IMR-90 (cell line): Measurements from ENCODE around the gene SNCA. TPM values are rescaled to one million over a fixed set of nuclear protein-coding genes. Genes with fewer than 3 reads are reported as not detected.
A peak's percentile ranks its signal among the peaks of the same experiment; 100 is the strongest.

Experiments used
- ATAC-seq: fragments of 200-7000 bp; cut with Tn5 transposase; 2 replicates; pipeline ENCODE4 v1.9.1; 2020; ENCODE audit warnings: low read depth, mild to moderate bottlenecking, moderate library complexity
- BruUV-seq: library from RNA; stranded (reverse); fragments of 400-500 nt; replicated peaks from 2 replicates; lab custom pipeline; 2021; lab: Mats Ljungman, UMichigan
- CTCF ChIA-PET: fragments of 300-600 bp; formaldehyde crosslinking; extraction: SDS; loops from one replicate; lab custom pipeline; 2021; ENCODE audit warnings: antibody characterized with exemption; lab: Yijun Ruan, JAX
- POLR2A ChIA-PET: fragments of 300-600 bp; sonication (Branson Sonifier 250); formaldehyde crosslinking; loops from one replicate; lab custom pipeline; 2022; ENCODE audit warnings: antibody characterized with exemption; ENCODE audit not compliant: unreplicated experiment; lab: Charles Lee
- DNase-seq: peaks from one replicate; pipeline ENCODE4 v3.0.0; 2013
- H2AFZ ChIP-seq: replicated peaks from 2 replicates; pipeline ENCODE3; 2013; ENCODE audit warnings: low read length, mild to moderate bottlenecking; ENCODE audit not compliant: poor library complexity
- H2AK5ac ChIP-seq: 2 replicates; pipeline ENCODE4 v1.6.1; 2013; ENCODE audit warnings: low read depth, low read length, inconsistent platforms
- H2AK9ac ChIP-seq: replicated peaks from 2 replicates; pipeline ENCODE3; 2013; ENCODE audit warnings: mild to moderate bottlenecking, low read depth, low read length, moderate library complexity; ENCODE audit not compliant: poor library complexity
- H2BK120ac ChIP-seq: 2 replicates; pipeline ENCODE4 v1.6.1; 2013; ENCODE audit warnings: low read depth, low read length, inconsistent platforms
- H2BK15ac ChIP-seq: 3 replicates; pipeline ENCODE4 v1.6.1; 2013; ENCODE audit warnings: low read depth, low read length, inconsistent platforms
- H2BK20ac ChIP-seq: 2 replicates; pipeline ENCODE4 v1.6.1; 2013; ENCODE audit warnings: low read depth, mild to moderate bottlenecking, inconsistent platforms, low read length, moderate library complexity
- H2BK5ac ChIP-seq: 2 replicates; pipeline ENCODE4 v1.6.1; 2013; ENCODE audit warnings: mild to moderate bottlenecking, low read depth, low read length, inconsistent platforms; ENCODE audit not compliant: poor library complexity, severe bottlenecking
- H3K14ac ChIP-seq: replicated peaks from 2 replicates; pipeline ENCODE4 v1.6.1; 2013; ENCODE audit warnings: low read depth, low read length, inconsistent platforms
- H3K18ac ChIP-seq: 2 replicates; pipeline ENCODE4 v1.6.1; 2013; ENCODE audit warnings: low read depth, low read length, control low read depth
- H3K23ac ChIP-seq: 2 replicates; pipeline ENCODE4 v1.6.1; 2013; ENCODE audit warnings: low read depth, low read length, inconsistent platforms
- H3K27ac ChIP-seq: 2 replicates; pipeline ENCODE4 v1.5.1; 2013; ENCODE audit warnings: mild to moderate bottlenecking, control low read depth, low read length; ENCODE audit not compliant: insufficient read depth
- H3K27me3 ChIP-seq: 2 replicates; pipeline ENCODE4 v1.6.1; 2013; ENCODE audit warnings: low read length; ENCODE audit not compliant: control insufficient read depth, insufficient read depth
- H3K36me3 ChIP-seq: 2 replicates; pipeline ENCODE4 v1.6.1; 2013; ENCODE audit warnings: low read length, mixed read lengths; ENCODE audit not compliant: control insufficient read depth, insufficient read depth
- H3K4ac ChIP-seq: 2 replicates; pipeline ENCODE4 v1.6.1; 2013; ENCODE audit warnings: low read depth, low read length, inconsistent platforms
- H3K4me1 ChIP-seq: 2 replicates; pipeline ENCODE4 v1.6.1; 2013; ENCODE audit warnings: low read length, mixed read lengths; ENCODE audit not compliant: control insufficient read depth, insufficient read depth
- H3K4me2 ChIP-seq: 2 replicates; pipeline ENCODE4 v1.6.1; 2013; ENCODE audit warnings: low read depth, mild to moderate bottlenecking, control low read depth, low read length, moderate library complexity
- H3K4me3 ChIP-seq: 2 replicates; pipeline ENCODE4 v1.5.1; 2013; ENCODE audit warnings: low read depth, mild to moderate bottlenecking, control low read depth, low read length, moderate library complexity; ENCODE audit not compliant: insufficient read depth
- H3K56ac ChIP-seq: 2 replicates; pipeline ENCODE4 v1.6.1; 2013; ENCODE audit warnings: low read length, inconsistent platforms; ENCODE audit not compliant: insufficient read depth; ENCODE audit errors: extremely low read depth
- H3K79me1 ChIP-seq, 2 experiments: 2 replicates each; pipeline ENCODE4 v1.6.1; 2013; ENCODE audit warnings: low read length in 2 of 2, inconsistent platforms in 1 of 2, low read depth in 1 of 2
- H3K9ac ChIP-seq: 2 replicates; pipeline ENCODE4 v1.6.1; 2013; ENCODE audit warnings: low read depth, low read length, control low read depth
- H3K9me1 ChIP-seq: 2 replicates; pipeline ENCODE4 v1.6.1; 2013; ENCODE audit warnings: low read length, inconsistent platforms; ENCODE audit not compliant: insufficient read depth
- H3K9me3 ChIP-seq: 2 replicates; pipeline ENCODE4 v1.6.1; 2013; ENCODE audit warnings: low read length; ENCODE audit not compliant: control insufficient read depth, insufficient read depth
- H4K20me1 ChIP-seq: 2 replicates; pipeline ENCODE4 v1.6.1; 2013; ENCODE audit warnings: low read length, inconsistent platforms; ENCODE audit not compliant: insufficient read depth
- H4K5ac ChIP-seq: 2 replicates; pipeline ENCODE4 v1.6.1; 2013; ENCODE audit warnings: mild to moderate bottlenecking, low read depth, low read length, control low read depth
- H4K8ac ChIP-seq, 2 experiments: 2 replicates each; pipeline ENCODE4 v1.6.1; 2013; ENCODE audit warnings: low read depth in 2 of 2, low read length in 2 of 2, control low read depth in 1 of 2, inconsistent platforms in 1 of 2
- H4K91ac ChIP-seq: 2 replicates; pipeline ENCODE4 v1.6.1; 2013; ENCODE audit warnings: low read depth, low read length, inconsistent platforms; ENCODE audit not compliant: insufficient read depth
- BHLHE40 ChIP-seq: fragments of 150-350 bp; IDR thresholded peaks from 2 replicates; pipeline ENCODE4 v1.6.1; 2016; ENCODE audit warnings: mild to moderate bottlenecking, low read depth, low read length
- CEBPB ChIP-seq: IDR thresholded peaks from 2 replicates; pipeline ENCODE4 v1.6.1; 2012; ENCODE audit warnings: low read depth, low read length, improper control_type of control experiment
- CHD1 ChIP-seq: IDR thresholded peaks from 2 replicates; pipeline ENCODE4 v1.6.1; 2012; ENCODE audit warnings: low read depth, low read length, improper control_type of control experiment
- FOS ChIP-seq: fragments of 150-350 bp; IDR thresholded peaks from 2 replicates; pipeline ENCODE4 v1.6.1; 2016; ENCODE audit warnings: low read depth, low read length
- MAFK ChIP-seq: IDR thresholded peaks from 2 replicates; pipeline ENCODE4 v1.6.1; 2012; ENCODE audit warnings: low read depth, low read length, improper control_type of control experiment
- MAZ ChIP-seq: IDR thresholded peaks from 2 replicates; pipeline ENCODE4 v1.6.1; 2012; ENCODE audit warnings: low read depth, mild to moderate bottlenecking, low read length, improper control_type of control experiment, moderate library complexity, borderline replicate concordance
- MXI1 ChIP-seq: IDR thresholded peaks from 2 replicates; pipeline ENCODE4 v1.6.1; 2012; ENCODE audit warnings: low read depth, mild to moderate bottlenecking, low read length, moderate library complexity, borderline replicate concordance
- NFE2L2 ChIP-seq: fragments of 150-350 bp; IDR thresholded peaks from 2 replicates; pipeline ENCODE4 v1.6.1; 2016; ENCODE audit warnings: low read depth, mild to moderate bottlenecking, low read length
- POLR2A ChIP-seq: IDR thresholded peaks from 2 replicates; pipeline ENCODE4 v1.6.1; 2012; ENCODE audit warnings: mild to moderate bottlenecking, low read depth, low read length
- RAD21 ChIP-seq: IDR thresholded peaks from 2 replicates; pipeline ENCODE4 v1.6.1; 2012; ENCODE audit warnings: low read length, improper control_type of control experiment
- RCOR1 ChIP-seq: IDR thresholded peaks from 2 replicates; pipeline ENCODE4 v1.6.1; 2012; ENCODE audit warnings: mild to moderate bottlenecking, low read length, improper control_type of control experiment; ENCODE audit not compliant: insufficient replicate concordance
- RFX5 ChIP-seq: IDR thresholded peaks from 2 replicates; pipeline ENCODE4 v1.8.0; 2012; ENCODE audit warnings: low read depth, mild to moderate bottlenecking, low read length, moderate library complexity
- SMC3 ChIP-seq: fragments of 150-350 bp; IDR thresholded peaks from 2 replicates; pipeline ENCODE4 v1.6.1; 2016; ENCODE audit warnings: low read depth, mild to moderate bottlenecking, antibody characterized with exemption, low read length, moderate library complexity
- WGBS, 2 experiments: methylation state at CpG; one replicate each; pipeline versions ENCODE4 v1.1.5 to v1.1.7; 2013; ENCODE audit warnings: missing lambda C conversion rate in 2 of 2; ENCODE audit not compliant: insufficient read length in 1 of 2; ENCODE audit errors: extremely low coverage in 2 of 2; 5-methylcytosine and 5-hydroxymethylcytosine counted together
- dilution Hi-C: fragments of 300-500 bp; cut with HindIII; formaldehyde crosslinking; loops from one replicate; pipeline ENCODE4 v1.14.3; 2018; ENCODE audit warnings: low sequenced_read_pairs; ENCODE audit not compliant: unreplicated experiment
- in situ Hi-C: fragments of 300-500 bp; cut with MboI; formaldehyde crosslinking; loops from 3 replicates; pipeline ENCODE4 v1.14.3; 2019; ENCODE audit warnings: low sequenced_read_pairs, inconsistent platforms, mixed read lengths
- intact Hi-C: fragments of 100-400 bp; cut with micrococcal nuclease; formaldehyde crosslinking; loops from 2 replicates; pipeline ENCODE4 v1.10.0; 2022
- polyA plus RNA-seq, 3 experiments: library from polyadenylated mRNA; depleted of rRNA; stranded (reverse); fragments of >200 nt; gene quantifications; 2 replicates each; pipeline ENCODE4 v1.2.3, GENCODE V29; 2012; ENCODE audit warnings: low replicate concordance in 1 of 3
- total RNA-seq: library from RNA; depleted of rRNA; stranded (reverse); fragments of >200 nt; gene quantifications from 2 replicates; pipeline ENCODE4 v1.2.3, GENCODE V29; 2012
- TF ChIP-seq, protein P1 (sequence below): fragments of 150-350 bp; IDR thresholded peaks from 2 replicates; pipeline ENCODE4 v1.6.1; 2017; ENCODE audit warnings: mild to moderate bottlenecking, antibody characterized with exemption, low read length, low read depth
- TF ChIP-seq, protein P2 (sequence below): conservative IDR thresholded peaks from 2 replicates; pipeline ENCODE4 v1.5.1; 2012; ENCODE audit warnings: mild to moderate bottlenecking, low read depth, low read length, improper control_type of control experiment
- TF ChIP-seq, protein P3 (sequence below): fragments of 150-350 bp; IDR thresholded peaks from 2 replicates; pipeline ENCODE4 v1.6.1; 2016; ENCODE audit warnings: low read depth, mild to moderate bottlenecking, low read length, moderate library complexity, borderline replicate concordance

Gene SNCA
- total and polyA plus RNA-seq, 2 of the 4 experiments (the other 2 are of a cell fraction) = 0.36 to 0.46 TPM

DNA sequence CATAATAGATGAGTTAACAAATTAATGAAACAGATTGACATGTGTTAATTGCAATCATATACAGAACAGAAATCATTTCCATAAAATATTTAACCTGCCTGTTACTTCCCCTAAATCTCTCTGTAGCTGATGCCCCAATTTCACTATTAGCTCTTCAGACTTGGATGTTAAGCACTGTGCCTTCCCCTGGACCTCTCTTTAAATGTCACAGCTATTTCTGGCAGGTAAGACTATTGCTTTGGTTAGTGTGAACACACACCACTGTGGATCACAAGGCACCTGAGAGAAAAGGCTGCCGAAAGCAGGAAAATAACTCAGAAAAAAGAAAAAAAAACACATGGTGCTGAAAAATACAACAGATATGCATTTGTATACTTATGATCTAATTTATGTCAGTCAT is 91.3 kb downstream of the SNCA start:
- H2BK20ac ChIP-seq = no peak overlapping the region
- no peak overlapping the region for H2AK5ac ChIP-seq
- H3K4me1 ChIP-seq = no peaks in the 10 kb centered on the region
- no TSS peak for BruUV-seq
- no peak overlapping the region for H3K9ac ChIP-seq
- no peaks in the 10 kb centered on the region for H4K20me1 ChIP-seq
- no CpG with 5 or more reads among the region's 1 CpG for WGBS, 2 experiments
- CTCF ChIA-PET = no interaction called here
- no peak overlapping the region for H3K4ac ChIP-seq
- dilution Hi-C loops = no loop called here
- DNase-seq (no peak), ATAC-seq (no peak)
- no peak overlapping the region for H2BK120ac ChIP-seq
- H3K27ac ChIP-seq = no peak overlapping the region
- H2BK15ac ChIP-seq = no peak overlapping the region
- 0 out of 2 replicates have a peak overlapping the region, but pooled peaks have one; percentile 11 for H3K56ac ChIP-seq
- H3K9me1 ChIP-seq = no peaks in the 10 kb centered on the region
- no peaks in the 10 kb centered on the region for H3K79me1 ChIP-seq
- POLR2A ChIA-PET = no interaction called here
- H2AFZ ChIP-seq = no peak overlapping the region
- no peaks in the 10 kb centered on the region for H3K36me3 ChIP-seq
- H4K91ac ChIP-seq = no peak overlapping the region
- no peak overlapping the region for H3K4me2 ChIP-seq
- H3K14ac ChIP-seq = no peak overlapping the region
- intact Hi-C loops = no loop called here
- H2AK9ac ChIP-seq = no peak overlapping the region
- in situ Hi-C loops = no loop called here
- no peaks in the 10 kb centered on the region for H3K9me3 ChIP-seq
- no peak overlapping the region for H4K8ac ChIP-seq
- no peak overlapping the region for H4K5ac ChIP-seq
- TF ChIP-seq FOS (no peak), RCOR1 (no peak), CEBPB (no peak), CHD1 (no peak), SMC3 (no peak), MXI1 (no peak), MAZ (no peak), MAFK (no peak), POLR2A (no peak), NFE2L2 (no peak), BHLHE40 (no peak), RFX5 (no peak), RAD21 (no peak)
- TF ChIP-seq, protein P1, sequence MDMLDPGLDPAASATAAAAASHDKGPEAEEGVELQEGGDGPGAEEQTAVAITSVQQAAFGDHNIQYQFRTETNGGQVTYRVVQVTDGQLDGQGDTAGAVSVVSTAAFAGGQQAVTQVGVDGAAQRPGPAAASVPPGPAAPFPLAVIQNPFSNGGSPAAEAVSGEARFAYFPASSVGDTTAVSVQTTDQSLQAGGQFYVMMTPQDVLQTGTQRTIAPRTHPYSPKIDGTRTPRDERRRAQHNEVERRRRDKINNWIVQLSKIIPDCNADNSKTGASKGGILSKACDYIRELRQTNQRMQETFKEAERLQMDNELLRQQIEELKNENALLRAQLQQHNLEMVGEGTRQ = no peak
- TF ChIP-seq, protein P2, sequence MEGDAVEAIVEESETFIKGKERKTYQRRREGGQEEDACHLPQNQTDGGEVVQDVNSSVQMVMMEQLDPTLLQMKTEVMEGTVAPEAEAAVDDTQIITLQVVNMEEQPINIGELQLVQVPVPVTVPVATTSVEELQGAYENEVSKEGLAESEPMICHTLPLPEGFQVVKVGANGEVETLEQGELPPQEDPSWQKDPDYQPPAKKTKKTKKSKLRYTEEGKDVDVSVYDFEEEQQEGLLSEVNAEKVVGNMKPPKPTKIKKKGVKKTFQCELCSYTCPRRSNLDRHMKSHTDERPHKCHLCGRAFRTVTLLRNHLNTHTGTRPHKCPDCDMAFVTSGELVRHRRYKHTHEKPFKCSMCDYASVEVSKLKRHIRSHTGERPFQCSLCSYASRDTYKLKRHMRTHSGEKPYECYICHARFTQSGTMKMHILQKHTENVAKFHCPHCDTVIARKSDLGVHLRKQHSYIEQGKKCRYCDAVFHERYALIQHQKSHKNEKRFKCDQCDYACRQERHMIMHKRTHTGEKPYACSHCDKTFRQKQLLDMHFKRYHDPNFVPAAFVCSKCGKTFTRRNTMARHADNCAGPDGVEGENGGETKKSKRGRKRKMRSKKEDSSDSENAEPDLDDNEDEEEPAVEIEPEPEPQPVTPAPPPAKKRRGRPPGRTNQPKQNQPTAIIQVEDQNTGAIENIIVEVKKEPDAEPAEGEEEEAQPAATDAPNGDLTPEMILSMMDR = no peak
- TF ChIP-seq, protein P3, sequence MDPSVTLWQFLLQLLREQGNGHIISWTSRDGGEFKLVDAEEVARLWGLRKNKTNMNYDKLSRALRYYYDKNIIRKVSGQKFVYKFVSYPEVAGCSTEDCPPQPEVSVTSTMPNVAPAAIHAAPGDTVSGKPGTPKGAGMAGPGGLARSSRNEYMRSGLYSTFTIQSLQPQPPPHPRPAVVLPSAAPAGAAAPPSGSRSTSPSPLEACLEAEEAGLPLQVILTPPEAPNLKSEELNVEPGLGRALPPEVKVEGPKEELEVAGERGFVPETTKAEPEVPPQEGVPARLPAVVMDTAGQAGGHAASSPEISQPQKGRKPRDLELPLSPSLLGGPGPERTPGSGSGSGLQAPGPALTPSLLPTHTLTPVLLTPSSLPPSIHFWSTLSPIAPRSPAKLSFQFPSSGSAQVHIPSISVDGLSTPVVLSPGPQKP = no peak
- H3K18ac ChIP-seq = no peak overlapping the region
- no peaks in the 10 kb centered on the region for H3K27me3 ChIP-seq
- H3K4me3 ChIP-seq = no peak overlapping the region
- H3K23ac ChIP-seq = 0 out of 2 replicates have a peak overlapping the region, but pooled peaks have one; percentile 51
- H2BK5ac ChIP-seq = no peak overlapping the region
